GM12878 (cell line): ENCODE data around the gene CSDE1. TPM values are rescaled to one million over a fixed set of nuclear protein-coding genes. Genes with fewer than 3 reads are reported as not detected.

Source experiments
- ATAC-seq: fragments of 200-7000 bp; cut with Tn5 transposase; 3 replicates; pipeline ENCODE4 v1.9.1; 2020; ENCODE audit warnings: mild to moderate bottlenecking, moderate library complexity
- BruUV-seq: library from RNA; stranded (reverse); fragments of 400-500 nt; replicated peaks from 2 replicates; lab custom pipeline; 2021; lab: Mats Ljungman, UMichigan
- CTCF ChIA-PET: fragments of 300-600 bp; sonication (Branson Sonifier 250); formaldehyde crosslinking; extraction: SDS; loops from one replicate; lab custom pipeline; 2021; ENCODE audit warnings: inconsistent platforms; lab: Yijun Ruan, JAX
- POLR2A ChIA-PET: fragments of 350-600 bp; formaldehyde crosslinking; extraction: SDS; loops from one replicate; lab custom pipeline; 2021; ENCODE audit warnings: inconsistent platforms; lab: Charles Lee
- RAD21 ChIA-PET: fragments of 300-600 bp; sonication (Branson Sonifier 250); formaldehyde crosslinking; loops from one replicate; lab custom pipeline; 2023; ENCODE audit warnings: antibody characterized with exemption; ENCODE audit not compliant: unreplicated experiment; lab: Charles Lee
- SMC1A ChIA-PET: fragments of 300-600 bp; sonication (Branson Sonifier 250); formaldehyde crosslinking; loops from one replicate; lab custom pipeline; 2023; ENCODE audit not compliant: unreplicated experiment, uncharacterized antibody; lab: Charles Lee
- DNase-seq: peaks from one replicate; pipeline ENCODE4 v3.0.0-alpha.2; 2011; ENCODE audit warnings: low read depth, low spot score
- FAIRE-seq: peaks from 3 replicates; lab custom pipeline; 2011; peaks lifted over from hg19 to GRCh38; lab: Jason Lieb, UNC
- H2AFZ ChIP-seq: 2 replicates; pipeline ENCODE4 v1.6.0; 2011; ENCODE audit warnings: low read depth, low read length, control low read depth; ENCODE audit not compliant: control insufficient read depth
- H3K27ac ChIP-seq: 2 replicates; pipeline ENCODE4 v1.5.1; 2011; ENCODE audit warnings: control low read depth; ENCODE audit not compliant: control insufficient read depth, insufficient read depth
- H3K27me3 ChIP-seq, 2 experiments: replicated peaks in 1 of 2; 2 replicates each; pipeline versions ENCODE4 v1.6.0 to v1.6.1; 2011; ENCODE audit warnings: low read length in 1 of 2; ENCODE audit not compliant: control insufficient read depth in 2 of 2, insufficient read depth in 2 of 2
- H3K36me3 ChIP-seq, 2 experiments: 2 replicates each; pipeline ENCODE4 v1.5.1; 2011; ENCODE audit warnings: low read length in 1 of 2; ENCODE audit not compliant: control insufficient read depth in 2 of 2, insufficient read depth in 2 of 2
- H3K4me1 ChIP-seq: 2 replicates; pipeline ENCODE4 v1.6.1; 2011; ENCODE audit warnings: mild to moderate bottlenecking, low read length, moderate library complexity, mixed read lengths; ENCODE audit not compliant: control insufficient read depth, insufficient read depth
- H3K4me2 ChIP-seq: 2 replicates; pipeline ENCODE4 v1.6.0; 2011; ENCODE audit warnings: control low read depth; ENCODE audit not compliant: control insufficient read depth, insufficient read depth
- H3K4me3 ChIP-seq: fragments of 200-600 bp; sonication (generic); 2 replicates; pipeline ENCODE4 v1.5.1; 2016
- H3K79me2 ChIP-seq: 2 replicates; pipeline ENCODE4 v1.6.0; 2011; ENCODE audit warnings: low read length; ENCODE audit not compliant: control insufficient read depth, insufficient read depth
- H3K9ac ChIP-seq: 2 replicates; pipeline ENCODE4 v1.8.0; 2011; ENCODE audit warnings: low read length, control low read depth, mixed read lengths; ENCODE audit not compliant: control insufficient read depth, insufficient read depth
- H3K9me3 ChIP-seq: replicated peaks from 3 replicates; pipeline ENCODE4 v1.5.1; 2011; ENCODE audit warnings: mild to moderate bottlenecking, low read length; ENCODE audit not compliant: control insufficient read depth, insufficient read depth
- H4K20me1 ChIP-seq: 2 replicates; pipeline ENCODE4 v1.6.0; 2011; ENCODE audit not compliant: control insufficient read depth, insufficient read depth
- CREB1 ChIP-seq: IDR thresholded peaks from 2 replicates; pipeline ENCODE4 v1.6.1; 2012; ENCODE audit warnings: low read depth, mild to moderate bottlenecking, inconsistent platforms
- ETV6 ChIP-seq, 2 experiments: fragments of 450-650 bp in 1 of 2; IDR thresholded peaks in 1 of 2; conservative IDR thresholded peaks in 1 of 2; 2 replicates each; pipeline ENCODE4 v1.6.1; 2014; ENCODE audit warnings: antibody characterized with exemption in 1 of 2, borderline replicate concordance in 1 of 2, low read depth in 1 of 2, mild to moderate bottlenecking in 1 of 2, moderate library complexity in 1 of 2
- KDM1A ChIP-seq: fragments of 200-600 bp; sonication (generic); IDR thresholded peaks from 2 replicates; pipeline ENCODE4 v1.6.1; 2016; ENCODE audit warnings: borderline replicate concordance
- NFXL1 ChIP-seq: fragments of 450-650 bp; IDR thresholded peaks from 2 replicates; pipeline ENCODE4 v1.6.1; 2017; ENCODE audit warnings: antibody characterized with exemption, mild to moderate bottlenecking, borderline replicate concordance
- NFYA ChIP-seq: IDR thresholded peaks from 2 replicates; pipeline ENCODE4 v1.6.1; 2011; ENCODE audit warnings: low read depth, mild to moderate bottlenecking, low read length, improper control_type of control experiment, borderline replicate concordance
- NR2C1 ChIP-seq: fragments of 450-650 bp; IDR thresholded peaks from 2 replicates; pipeline ENCODE4 v1.6.1; 2017; ENCODE audit warnings: antibody characterized with exemption, mild to moderate bottlenecking, moderate library complexity
- PBX3 ChIP-seq: IDR thresholded peaks from 2 replicates; pipeline ENCODE4 v1.6.1; 2011; ENCODE audit warnings: mild to moderate bottlenecking, low read depth, low read length, moderate library complexity; ENCODE audit not compliant: insufficient replicate concordance
- RBBP5 ChIP-seq: fragments of 200-600 bp; sonication (generic); conservative IDR thresholded peaks from 2 replicates; pipeline ENCODE4 v1.6.1; 2016
- TARDBP ChIP-seq: IDR thresholded peaks from 2 replicates; pipeline ENCODE4 v1.6.1; 2016; ENCODE audit warnings: borderline replicate concordance
- WGBS: methylation state at CpG from one replicate; pipeline ENCODE4 v1.1.6; 2016; ENCODE audit warnings: low lambda C conversion rate; ENCODE audit not compliant: insufficient replicate concordance, insufficient coverage; ENCODE audit errors: missing lambda C conversion rate; 5-methylcytosine and 5-hydroxymethylcytosine counted together
- in situ Hi-C: fragments of 300-500 bp; cut with MboI; formaldehyde crosslinking; loops from 9 replicates; pipeline ENCODE4 v1.14.3; 2018; ENCODE audit warnings: mixed read lengths
- intact Hi-C: fragments of 100-400 bp; cut with micrococcal nuclease; formaldehyde crosslinking; loops from one replicate; pipeline ENCODE4 v1.14.2; 2022; ENCODE audit not compliant: unreplicated experiment
- polyA plus RNA-seq, 11 experiments: library from polyadenylated mRNA; depleted of rRNA in 4 of 11; unstranded in 6 of 11; stranded (reverse) in 5 of 11; fragments of >200 nt; fragmentation: Nextera tagmentation in 4 of 11; fragmentation: Illumina TruSeq in 1 of 11; extraction: Ambion mirVana in 4 of 11; extraction: Trizol in 1 of 11; gene quantifications; 1 replicate in 1 of 11; 2 replicates in 10 of 11; pipeline versions ENCODE4 v1.2.1 to v1.2.3, GENCODE V29; 2011 to 2016; ENCODE audit warnings: inconsistent platforms in 2 of 11, missing spikeins in 2 of 11, low read depth in 1 of 11
- total RNA-seq, 4 experiments: library from RNA; depleted of rRNA in 3 of 4; stranded (reverse); fragments of >200 nt in 3 of 4; fragmentation: Illumina TruSeq in 1 of 4; extraction: Trizol in 1 of 4; gene quantifications; 2 replicates each; pipeline versions ENCODE4 v1.2.1 to v1.2.3, GENCODE V29; 2013 to 2021
- TF ChIP-seq, protein P1 (sequence below): fragments of 450-650 bp; IDR thresholded peaks from 2 replicates; pipeline ENCODE4 v1.6.1; 2017; ENCODE audit warnings: low read depth, mild to moderate bottlenecking, moderate library complexity
- TF ChIP-seq, protein P2 (sequence below): fragments of 450-650 bp; IDR thresholded peaks from 2 replicates; pipeline ENCODE4 v1.6.1; 2017; ENCODE audit warnings: mild to moderate bottlenecking, moderate library complexity

The CSDE1 gene
- total and polyA plus RNA-seq, 10 of the 15 experiments (the other 5 are each of a cell fraction or from before 2014, with no cell fraction given): 130 to 390 (median 246) TPM

DNA sequence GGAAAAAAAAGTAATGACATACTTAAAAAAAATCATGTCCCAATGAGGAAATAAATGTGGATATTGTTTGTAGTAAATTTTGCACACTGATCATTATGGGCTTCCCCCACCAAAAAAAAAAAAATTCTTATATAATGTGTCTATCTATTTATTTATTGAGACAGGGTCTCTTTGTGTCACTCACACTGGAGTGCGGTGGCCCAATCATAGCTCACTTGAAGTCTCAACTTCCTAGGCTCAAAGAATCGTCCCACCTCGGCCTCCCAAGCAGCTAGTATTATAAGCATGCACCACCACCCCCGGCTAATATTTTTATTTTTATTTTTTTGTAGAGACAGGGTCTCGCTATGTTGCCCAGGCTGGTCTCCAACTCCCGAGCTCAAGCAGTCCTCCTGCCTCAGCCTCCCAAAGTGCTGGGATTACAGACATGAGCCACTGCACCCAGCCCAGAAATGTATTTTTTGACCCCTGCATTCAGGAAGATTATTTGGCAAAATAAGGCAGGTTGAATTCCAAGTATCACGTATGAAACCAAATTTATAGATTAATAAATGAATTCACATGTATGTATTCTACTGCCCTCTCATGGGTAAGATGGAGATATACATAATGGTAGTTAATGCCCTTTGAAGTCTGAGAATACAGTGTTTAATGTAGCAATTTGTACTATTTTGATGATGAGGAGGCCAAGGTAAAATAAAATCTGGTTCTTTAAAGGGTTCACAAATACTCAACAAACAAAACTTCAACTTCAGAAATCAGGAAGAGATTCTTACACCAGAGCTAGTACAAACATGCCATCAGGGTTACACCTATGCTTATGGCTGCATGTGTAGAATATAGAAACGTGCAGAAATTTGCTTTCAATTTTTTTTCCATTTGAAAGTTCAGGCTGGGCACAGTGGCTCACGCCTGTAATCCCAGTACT lies 86.5 kb downstream of the CSDE1 start (continued):
- TF ChIP-seq ETV6 (conservative IDR thresholded peaks at IDR 0.05 in 1 of 2, IDR thresholded peaks at IDR 0.05 in 1 of 2; ENCODE audit: borderline replicate concordance in 1 of 2, low read depth in 1 of 2): peak in 1 of 2 experiments; percentile 90; a peak in 1 of 4 replicates
- no peak for TF ChIP-seq RBBP5
- no peak for TF ChIP-seq NFYA
- no peak for TF ChIP-seq NR2C1
- TF ChIP-seq, protein P1, sequence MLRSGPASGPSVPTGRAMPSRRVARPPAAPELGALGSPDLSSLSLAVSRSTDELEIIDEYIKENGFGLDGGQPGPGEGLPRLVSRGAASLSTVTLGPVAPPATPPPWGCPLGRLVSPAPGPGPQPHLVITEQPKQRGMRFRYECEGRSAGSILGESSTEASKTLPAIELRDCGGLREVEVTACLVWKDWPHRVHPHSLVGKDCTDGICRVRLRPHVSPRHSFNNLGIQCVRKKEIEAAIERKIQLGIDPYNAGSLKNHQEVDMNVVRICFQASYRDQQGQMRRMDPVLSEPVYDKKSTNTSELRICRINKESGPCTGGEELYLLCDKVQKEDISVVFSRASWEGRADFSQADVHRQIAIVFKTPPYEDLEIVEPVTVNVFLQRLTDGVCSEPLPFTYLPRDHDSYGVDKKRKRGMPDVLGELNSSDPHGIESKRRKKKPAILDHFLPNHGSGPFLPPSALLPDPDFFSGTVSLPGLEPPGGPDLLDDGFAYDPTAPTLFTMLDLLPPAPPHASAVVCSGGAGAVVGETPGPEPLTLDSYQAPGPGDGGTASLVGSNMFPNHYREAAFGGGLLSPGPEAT: no peak
- TF ChIP-seq, all 136 proteins: peak for 3

- no peak overlapping the region for H3K27ac ChIP-seq
- no peaks in the 10 kb centered on the region for H3K9me3 ChIP-seq
- peak overlapping the region; percentile 94 for H2AFZ ChIP-seq
- ChIA-PET SMC1A (no interaction called here), CTCF (interaction anchor here (0.8 to 5.0 kb wide), 4 partner anchors 10 to 323 kb away, joined by 3 to 31 read pairs (median 4); no protein-coding TSS in a partner anchor), RAD21 (interaction anchor here (0.6 to 1.1 kb wide), 3 partner anchors 21 to 46 kb away, joined by 3 to 4 read pairs (median 3); partner anchors contain the start of gene NRAS), POLR2A (no interaction called here)
- no peaks in the 10 kb centered on the region for H3K79me2 ChIP-seq
- ATAC-seq: peak; percentile 100
- no peaks in the 10 kb centered on the region; a peak in 1 of 4 replicates for H3K27me3 ChIP-seq
- no peak overlapping the region for H3K9ac ChIP-seq
- in situ Hi-C loops (loop anchor here (10.0 kb wide), 1 partner anchor 326 kb away; no protein-coding TSS in a partner anchor), intact Hi-C loops (loop anchor here (5.0 kb wide), 1 partner anchor 323 kb away; no protein-coding TSS in a partner anchor)
- FAIRE-seq: peak; percentile 94
- DNase-seq: peak; percentile 33
- 3% methylated on average over 43 of the region's 45 CpGs for WGBS
- H3K4me2 ChIP-seq: peak overlapping the region; percentile 100
- H3K36me3 ChIP-seq: no peaks in the 10 kb centered on the region
- no peaks in the 10 kb centered on the region for H4K20me1 ChIP-seq
- H3K4me1 ChIP-seq: peaks cover 5% of the 10 kb centered on the region
- BruUV-seq: no TSS peak
- peak overlapping the region; percentile 74 for H3K4me3 ChIP-seq
- TF ChIP-seq CREB1 (peak; percentile 35; the same call in 1 of the 2 replicates), PBX3 (peak; percentile 92), TARDBP (no peak), KDM1A (no peak), NFXL1 (peak; percentile 67; the same call in 1 of the 2 replicates)
- TF ChIP-seq, protein P2, sequence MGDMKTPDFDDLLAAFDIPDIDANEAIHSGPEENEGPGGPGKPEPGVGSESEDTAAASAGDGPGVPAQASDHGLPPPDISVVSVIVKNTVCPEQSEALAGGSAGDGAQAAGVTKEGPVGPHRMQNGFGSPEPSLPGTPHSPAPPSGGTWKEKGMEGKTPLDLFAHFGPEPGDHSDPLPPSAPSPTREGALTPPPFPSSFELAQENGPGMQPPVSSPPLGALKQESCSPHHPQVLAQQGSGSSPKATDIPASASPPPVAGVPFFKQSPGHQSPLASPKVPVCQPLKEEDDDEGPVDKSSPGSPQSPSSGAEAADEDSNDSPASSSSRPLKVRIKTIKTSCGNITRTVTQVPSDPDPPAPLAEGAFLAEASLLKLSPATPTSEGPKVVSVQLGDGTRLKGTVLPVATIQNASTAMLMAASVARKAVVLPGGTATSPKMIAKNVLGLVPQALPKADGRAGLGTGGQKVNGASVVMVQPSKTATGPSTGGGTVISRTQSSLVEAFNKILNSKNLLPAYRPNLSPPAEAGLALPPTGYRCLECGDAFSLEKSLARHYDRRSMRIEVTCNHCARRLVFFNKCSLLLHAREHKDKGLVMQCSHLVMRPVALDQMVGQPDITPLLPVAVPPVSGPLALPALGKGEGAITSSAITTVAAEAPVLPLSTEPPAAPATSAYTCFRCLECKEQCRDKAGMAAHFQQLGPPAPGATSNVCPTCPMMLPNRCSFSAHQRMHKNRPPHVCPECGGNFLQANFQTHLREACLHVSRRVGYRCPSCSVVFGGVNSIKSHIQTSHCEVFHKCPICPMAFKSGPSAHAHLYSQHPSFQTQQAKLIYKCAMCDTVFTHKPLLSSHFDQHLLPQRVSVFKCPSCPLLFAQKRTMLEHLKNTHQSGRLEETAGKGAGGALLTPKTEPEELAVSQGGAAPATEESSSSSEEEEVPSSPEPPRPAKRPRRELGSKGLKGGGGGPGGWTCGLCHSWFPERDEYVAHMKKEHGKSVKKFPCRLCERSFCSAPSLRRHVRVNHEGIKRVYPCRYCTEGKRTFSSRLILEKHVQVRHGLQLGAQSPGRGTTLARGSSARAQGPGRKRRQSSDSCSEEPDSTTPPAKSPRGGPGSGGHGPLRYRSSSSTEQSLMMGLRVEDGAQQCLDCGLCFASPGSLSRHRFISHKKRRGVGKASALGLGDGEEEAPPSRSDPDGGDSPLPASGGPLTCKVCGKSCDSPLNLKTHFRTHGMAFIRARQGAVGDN: no peak
Measured at GRCh38 chr1:114670083-114671010, 87.4 kb downstream of the CSDE1 start.
